GM18517 (cell line): Measurements from ENCODE around the gene PLEKHG4B.

ENCODE experiments used
- ATAC-seq: cut with Tn5 transposase; IDR thresholded peaks from one replicate; pipeline ENCODE4 v1.9.1; 2021; ENCODE audit warnings: mild to moderate bottlenecking, moderate library complexity; ENCODE audit not compliant: unreplicated experiment

Gene PLEKHG4B

DNA sequence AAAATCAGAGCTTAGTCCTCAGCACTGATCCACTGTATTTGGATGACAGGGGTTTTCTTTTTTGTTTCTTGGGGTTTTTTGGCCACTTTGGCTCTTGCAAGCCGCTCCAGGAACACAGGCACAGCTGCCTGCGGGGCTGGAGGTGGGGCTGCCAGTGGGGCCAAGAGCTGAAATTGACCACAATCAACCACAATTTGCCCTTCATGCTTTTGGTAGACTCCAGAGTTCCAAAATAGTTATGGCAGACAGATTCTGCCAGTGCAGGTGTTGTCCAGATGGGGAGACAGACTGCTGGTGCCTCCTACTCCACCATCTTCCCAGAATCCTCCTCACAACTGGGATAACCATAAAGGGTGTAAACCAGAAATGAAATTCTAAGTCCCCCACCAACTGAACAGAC is 36.5 kb downstream of the PLEKHG4B start:
- ATAC-seq, result no peak

DNA sequence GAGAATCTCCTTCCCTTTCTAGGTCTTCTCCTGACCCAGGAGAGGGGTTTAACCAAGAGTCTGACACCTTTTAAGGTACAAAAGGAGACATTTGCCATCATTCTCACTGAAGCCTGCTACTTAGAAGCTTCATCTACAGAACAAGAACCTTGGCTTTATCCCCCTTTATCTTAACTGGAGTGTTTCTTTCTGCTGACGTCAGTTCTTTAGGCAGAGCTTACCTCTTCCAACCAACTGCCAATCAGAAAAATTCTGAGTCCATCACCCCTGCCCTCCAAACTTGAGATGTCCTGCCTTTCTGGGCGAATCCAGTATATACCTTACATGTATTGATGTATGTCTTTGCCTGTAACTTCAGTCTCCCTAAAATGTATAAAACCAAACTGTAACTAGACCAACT is 37.2 kb downstream of the PLEKHG4B start:
- ATAC-seq, result no peak

DNA sequence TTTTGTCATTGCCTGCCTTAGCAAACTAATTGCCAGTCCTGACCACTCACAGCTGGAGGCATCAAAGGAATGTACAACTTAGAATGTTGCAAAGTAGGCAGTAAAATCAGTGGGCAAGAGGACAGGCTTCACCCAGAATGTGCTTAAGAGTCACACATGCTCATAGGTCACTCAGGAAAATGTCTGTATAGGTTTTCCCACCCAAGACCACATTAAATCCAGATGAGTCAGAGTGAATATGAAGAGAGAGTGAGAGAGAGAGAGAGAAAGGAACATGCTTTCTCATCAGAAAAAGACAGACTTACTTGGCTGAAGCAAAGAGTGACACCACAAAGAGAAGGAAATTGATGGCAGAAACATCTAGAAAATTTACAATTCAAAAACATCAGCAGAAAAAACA is 37.9 kb downstream of the PLEKHG4B start:
- no peak for ATAC-seq

DNA sequence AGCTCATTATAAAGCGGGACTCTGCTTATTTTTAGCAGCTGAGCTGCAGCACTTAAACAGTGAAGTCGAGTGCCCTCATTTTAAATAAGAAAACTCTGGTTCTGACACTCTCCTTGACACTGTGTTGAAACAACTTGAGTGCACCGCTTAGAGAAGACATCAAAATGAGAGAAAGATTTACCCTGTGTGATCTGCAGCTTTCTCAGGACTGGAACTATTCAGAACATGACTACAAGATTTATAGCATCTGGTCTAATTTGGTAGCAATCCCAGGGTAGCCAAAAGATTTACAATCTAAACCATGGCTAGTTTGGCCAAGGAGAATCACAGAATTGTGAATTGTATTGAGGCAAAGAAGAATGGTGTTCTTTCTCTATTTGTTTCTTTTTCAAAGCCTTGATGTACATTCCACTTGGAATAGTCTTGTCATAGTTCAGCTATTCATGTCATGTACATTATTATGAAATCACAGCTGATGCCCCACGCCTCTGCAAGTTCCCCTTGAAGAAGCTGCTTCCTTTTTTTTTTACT is 38.7 kb downstream of the PLEKHG4B start:
- no peak for ATAC-seq

DNA sequence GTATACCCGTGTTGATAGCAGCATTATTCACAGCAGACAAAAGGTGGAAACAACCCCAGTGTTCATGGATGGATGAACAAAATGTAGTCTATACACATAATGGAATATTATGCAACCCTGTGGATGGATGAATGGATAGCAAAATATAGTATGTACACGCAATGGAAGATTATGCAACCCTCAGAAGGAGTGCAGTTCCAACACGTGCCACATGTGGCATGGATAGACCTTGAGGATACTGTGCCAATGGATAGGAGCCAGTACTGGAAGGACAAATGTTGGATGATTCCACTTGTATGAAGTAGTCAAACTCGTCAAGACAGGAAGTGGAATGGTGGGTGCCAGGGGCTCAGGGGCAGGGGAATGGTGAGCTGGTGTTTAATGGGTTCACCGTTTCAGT is 44.9 kb downstream of the PLEKHG4B start:
- ATAC-seq, result no peak

DNA sequence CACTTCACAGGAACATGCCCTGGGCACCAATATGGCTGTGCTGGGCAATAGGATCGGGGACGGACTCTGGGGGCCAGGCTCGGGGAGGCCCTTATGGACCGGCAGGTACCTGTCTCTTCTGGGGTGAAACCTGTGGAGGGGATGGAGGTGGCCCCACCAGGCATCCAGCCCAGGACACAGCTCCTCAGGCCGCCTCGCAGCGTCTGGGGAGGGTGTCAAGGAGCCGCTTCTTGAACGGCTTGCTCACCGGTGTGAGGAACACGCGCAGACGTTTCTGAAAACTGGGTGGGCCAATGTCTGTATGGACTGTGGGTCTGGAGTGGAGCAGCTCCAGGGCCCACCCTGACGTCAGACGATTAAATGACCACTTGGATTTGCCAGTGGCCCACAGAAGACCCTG is 45.8 kb downstream of the PLEKHG4B start:
- ATAC-seq, result no peak

DNA sequence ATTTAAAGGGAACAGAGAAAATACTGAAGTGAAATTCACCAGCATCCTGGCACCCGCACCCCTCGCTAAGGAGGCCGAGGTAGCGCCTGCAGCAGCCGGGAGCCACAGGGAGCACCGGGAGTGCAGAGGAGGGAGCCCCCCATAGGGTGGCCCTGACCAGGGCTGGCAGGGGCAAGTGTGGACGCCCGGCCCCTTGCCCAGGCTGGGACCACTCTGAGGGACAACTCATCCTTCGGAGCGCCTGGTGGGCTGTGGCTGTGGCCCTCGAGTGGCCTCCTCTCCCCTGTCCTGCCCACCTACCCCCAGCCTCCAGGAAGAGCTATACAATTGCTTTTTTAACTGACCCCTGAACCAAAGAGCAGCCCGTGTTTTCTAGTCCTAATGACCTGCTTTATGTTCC is 47.0 kb downstream of the PLEKHG4B start:
- no peak for ATAC-seq

DNA sequence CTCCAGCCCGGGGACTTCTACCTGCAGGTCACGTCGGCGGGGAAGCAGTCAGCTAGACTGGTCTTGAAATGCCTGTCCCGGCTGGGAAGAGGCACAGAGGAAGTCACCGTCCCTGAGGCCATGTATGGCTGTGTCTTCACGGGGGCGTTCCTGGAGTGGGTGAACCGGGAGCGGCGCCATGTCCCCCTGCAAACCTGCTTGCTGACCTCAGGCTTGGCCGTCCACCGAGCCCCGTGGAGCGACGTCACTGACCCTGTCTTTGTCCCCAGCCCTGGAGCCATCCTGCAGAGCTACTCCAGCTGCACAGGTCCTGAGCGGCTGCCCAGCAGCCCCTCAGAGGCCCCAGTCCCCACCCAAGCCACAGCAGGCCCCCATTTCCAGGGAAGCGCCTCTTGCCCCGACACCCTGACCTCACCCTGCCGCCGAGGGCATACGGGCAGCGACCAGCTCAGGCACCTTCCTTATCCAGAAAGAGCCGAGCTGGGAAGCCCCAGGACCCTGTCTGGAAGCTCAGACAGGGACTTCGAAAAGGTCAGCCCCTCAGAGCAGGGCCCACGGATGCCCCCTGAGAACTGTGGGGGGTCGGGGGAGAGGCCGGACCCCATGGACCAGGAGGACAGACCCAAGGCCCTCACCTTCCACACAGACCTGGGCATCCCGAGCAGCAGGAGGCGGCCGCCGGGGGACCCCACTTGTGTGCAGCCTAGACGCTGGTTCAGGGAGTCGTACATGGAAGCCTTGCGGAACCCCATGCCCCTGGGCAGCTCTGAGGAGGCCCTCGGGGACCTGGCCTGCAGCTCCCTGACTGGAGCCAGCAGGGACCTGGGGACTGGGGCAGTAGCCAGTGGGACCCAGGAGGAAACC is 47.8 kb downstream of the PLEKHG4B start:
- ATAC-seq, result no peak

DNA sequence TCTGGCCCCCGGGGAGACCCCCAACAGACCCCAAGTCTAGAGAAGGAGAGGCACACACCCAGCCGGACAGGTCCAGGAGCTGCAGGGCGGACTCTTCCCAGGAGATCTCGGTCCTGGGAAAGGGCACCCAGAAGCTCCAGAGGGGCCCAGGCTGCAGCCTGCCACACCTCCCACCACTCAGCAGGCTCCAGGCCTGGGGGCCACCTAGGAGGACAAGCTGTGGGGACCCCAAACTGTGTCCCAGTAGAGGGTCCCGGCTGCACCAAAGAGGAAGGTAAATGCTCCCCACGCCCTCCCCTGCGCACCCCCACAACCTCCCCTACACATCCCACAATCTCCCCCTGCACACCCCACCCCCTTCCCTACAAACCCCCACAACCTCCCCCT is 48.5 kb downstream of the PLEKHG4B start:
- ATAC-seq, result no peak

DNA sequence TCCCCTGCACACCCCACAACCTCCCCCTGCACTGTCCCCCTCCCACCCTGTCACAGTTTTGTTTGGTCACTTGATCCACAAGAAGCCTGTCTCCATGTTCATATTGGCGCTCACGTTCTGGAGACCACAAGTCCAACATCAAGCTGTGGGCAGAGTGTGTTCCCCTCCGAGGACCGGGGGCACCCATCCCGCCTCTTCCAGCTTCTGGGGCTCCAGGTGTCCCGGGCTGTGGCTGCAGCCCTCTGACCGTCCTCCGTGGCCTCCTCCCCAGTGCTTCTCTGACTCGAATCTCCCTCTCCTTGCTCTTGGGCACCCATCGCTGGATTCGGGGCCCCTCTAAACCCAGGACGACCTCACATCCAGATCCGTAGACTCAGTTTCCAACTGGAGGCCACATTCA is 49.2 kb downstream of the PLEKHG4B start:
- ATAC-seq, result no peak

DNA sequence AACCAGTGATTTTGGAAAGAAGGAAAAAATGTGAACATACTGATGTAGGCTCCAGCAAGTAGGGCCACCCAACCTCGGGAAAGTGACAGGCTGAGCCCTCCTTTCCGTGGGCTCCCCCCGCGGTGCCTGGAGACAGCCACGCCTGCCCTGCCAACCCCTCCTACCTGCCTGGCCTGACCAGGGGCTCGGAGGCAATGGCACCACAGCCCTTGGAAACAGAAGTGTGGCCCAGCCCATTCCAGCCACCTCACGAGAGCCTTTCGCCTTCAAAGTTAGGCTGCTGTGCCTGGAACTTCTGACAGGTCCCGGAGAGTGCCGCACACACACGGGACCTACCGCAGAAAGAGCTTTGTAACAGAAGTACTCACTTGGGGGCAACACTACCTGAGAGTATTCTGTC is 49.8 kb downstream of the PLEKHG4B start:
- ATAC-seq, result no peak

DNA sequence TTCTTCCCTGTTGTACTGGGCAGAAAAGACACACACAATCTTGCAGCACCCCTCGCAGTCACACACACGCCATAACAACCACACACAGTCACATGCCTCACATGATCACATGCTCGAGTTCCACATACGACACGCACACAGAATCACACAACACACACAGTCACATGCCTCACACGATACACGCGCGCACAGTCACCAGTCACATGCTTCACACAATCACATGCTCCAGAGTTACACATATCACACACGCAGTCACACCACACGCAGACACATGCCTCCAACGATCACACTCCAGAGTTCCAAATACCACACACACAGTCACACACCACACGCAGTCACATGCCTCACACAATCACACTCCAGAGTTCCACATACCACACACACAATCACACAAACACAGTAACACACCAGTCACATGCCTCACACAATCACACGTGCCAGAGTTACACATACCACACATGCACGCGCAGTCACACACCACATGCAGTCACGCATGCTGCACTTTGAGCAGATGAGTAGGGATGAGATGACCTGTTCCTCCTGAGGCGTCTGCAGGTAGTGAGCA is 50.4 kb downstream of the PLEKHG4B start:
- no peak for ATAC-seq

DNA sequence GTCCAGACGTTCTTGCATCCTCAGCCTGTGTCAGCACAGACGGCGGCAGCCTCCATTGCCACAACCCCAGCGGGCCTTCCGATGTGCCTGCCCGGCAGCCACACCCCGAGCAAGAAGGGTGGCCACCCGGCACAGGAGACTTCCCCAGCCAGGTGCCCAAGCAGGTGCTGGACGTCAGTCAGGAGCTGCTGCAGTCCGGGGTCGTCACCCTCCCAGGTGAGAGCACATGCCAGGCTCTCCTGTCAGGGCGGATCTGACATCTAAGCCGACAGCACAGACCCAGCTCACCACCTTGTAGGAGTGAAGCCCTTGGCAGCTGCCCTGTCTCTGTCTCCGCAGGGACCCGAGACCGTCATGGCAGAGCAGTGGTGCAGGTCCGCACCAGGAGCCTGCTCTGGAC is 51.1 kb downstream of the PLEKHG4B start:
- ATAC-seq, result no peak

DNA sequence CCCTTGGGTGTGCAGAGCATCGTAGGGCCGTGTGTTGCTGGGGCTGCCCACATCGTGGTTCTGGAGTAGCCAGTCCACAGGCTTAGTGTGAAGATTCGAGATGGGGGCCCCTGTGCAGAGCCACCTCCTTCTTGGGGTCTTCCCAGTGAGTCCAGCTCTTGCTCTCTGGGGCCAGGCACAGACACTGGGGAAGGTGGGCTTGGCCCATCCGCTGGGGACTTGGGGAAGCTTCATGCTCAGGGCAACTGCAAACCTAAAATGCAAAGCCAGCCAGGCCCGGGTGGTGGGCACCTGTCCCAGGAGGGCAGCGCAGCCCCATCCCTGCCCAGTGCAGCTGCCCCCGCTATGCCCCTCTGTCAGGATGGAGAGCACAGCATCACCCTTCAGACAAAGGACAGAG is 53.0 kb downstream of the PLEKHG4B start:
- ATAC-seq, result no peak

DNA sequence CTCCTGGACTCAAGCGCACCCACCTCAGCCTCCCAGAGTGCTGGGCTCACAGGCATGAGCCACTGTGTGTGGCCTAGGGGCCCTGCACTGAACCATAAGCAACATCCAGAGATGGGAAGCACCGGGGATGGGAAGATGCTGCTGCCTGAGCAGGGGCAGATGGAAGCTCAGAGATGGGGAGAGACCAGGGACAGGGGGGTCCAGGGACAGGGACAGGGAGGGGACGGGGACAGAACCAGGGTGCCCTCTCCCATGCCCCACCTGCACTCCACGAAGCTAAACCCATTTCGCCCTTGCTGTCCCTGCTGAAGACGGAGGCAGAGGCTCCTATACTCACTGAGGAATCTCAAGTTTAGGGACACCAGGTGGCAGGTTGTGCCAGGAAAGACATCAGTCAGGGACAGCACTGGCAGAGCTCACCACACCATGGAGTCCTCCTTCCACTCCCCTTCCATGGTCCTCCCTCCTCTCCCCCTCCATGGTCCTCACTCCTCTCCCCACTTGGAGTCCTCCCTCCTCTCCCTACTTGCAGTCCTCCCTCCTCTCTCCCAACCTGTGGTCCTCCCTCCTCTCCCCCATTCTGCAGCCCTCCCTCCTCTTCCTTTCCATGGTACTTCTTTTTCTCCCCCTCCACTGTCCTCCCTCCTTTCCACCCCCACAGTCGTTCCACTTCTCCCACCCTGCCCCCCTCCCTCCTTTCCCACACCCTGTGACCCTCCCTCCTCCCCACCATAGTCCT is 53.8 kb downstream of the PLEKHG4B start:
- ATAC-seq, result no peak

DNA sequence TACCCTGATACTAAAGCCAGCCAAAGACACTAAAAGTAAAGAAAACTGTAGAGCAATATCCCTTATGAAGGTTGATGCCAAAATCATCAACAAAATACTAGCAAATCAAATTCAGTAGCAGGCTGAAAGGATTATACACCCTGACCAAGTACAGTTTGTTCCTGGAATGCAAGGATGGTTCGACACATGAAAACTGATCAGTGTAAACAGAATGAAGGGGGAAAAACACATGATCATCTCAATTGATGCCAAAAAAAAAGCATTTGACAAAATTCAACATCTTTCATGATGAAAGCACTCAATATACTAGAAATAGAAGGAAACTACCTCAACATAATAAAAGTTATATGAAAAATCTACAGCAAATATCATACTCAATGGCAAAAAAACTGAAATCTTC is 55.8 kb downstream of the PLEKHG4B start:
- ATAC-seq, result no peak

DNA sequence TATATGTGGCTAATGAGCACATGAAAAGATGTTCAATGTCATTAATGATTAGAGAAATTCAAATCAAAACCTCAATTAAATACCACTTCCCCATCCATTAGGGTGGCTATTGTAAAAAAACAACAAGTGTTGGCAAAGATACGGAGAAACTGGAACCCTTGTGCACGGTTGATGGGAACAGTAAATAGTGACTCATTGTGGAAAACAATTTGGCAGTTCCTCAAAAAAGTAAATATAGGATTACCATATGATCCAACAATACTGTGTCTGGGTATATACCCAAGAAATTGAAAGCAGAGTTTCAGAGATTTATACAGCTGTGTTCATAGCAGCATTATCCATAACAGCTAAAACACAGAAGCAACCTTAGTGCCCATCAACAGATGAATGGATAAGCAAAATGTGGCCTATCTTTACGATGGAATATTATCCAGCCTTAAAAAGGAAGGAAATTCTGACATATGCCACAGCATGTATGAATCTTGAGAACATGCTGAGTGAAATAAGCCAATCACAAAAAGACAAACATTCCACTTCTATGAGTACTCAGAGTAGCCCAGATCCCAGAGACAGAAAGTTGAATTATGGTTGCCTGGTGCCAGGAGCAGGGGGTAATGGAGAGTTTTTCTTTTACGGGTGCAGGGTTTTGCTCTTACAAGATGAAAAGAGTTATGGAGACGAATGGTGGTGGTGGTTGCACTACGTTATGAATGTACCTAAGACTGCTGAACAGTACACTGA is 57.9 kb downstream of the PLEKHG4B start:
- ATAC-seq, result no peak

DNA sequence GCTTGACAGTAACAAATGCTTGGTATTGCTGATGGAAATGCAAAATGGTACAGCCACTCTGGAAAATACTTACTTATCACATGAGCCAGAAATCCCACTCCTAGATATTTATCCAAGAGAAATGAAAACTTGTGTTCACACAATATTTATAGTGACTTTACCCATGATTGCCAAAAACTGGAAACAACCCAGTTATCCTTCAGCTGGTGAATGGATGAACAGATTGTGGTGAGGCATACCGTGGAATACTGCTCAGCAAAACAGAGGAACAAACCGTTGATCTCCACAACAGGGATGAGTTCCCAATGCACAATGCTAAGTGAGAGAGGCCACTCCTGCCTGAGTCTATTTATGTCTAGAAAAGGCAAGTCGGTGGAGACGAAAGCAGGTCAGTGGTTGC is 58.8 kb downstream of the PLEKHG4B start:
- ATAC-seq, result no peak

DNA sequence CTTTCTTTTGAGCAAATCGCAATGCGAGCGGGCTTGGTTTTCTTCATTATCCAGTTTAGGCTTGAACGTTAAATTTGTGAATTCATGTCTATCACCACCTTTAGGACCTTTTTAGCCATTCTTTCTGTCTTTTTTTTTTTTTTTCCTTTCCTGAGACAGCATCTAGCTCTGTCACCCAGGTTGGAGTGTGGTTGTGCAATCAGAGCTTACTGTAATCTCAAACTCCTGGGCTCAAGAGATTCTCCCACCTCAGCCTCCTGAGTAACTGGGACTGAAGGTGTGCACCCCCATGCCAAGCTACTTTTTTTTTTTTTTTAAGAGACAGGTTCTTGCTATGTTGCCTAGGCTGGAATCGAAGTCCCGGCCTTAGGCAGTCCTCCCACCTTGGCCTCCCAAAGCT is 60.1 kb downstream of the PLEKHG4B start:
- ATAC-seq, result no peak

DNA sequence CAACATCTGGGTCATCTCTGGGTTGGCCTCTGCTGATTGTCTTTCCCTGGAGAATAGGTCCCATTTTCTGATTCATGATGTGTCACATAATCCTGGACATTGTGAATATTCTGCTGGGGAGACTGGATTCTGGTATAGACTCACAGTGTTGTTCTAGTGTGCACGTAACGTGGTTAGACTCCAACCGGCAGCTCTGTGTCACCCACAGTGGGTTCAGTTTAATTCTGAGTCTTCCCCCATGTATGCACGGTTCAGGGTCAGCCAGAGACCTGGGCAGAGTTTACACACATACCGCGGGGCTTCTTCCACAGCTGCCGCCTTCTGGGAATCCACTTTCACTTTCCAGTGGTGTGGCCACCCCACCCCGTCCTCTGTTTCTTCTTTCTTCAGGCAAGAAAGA is 61.3 kb downstream of the PLEKHG4B start:
- ATAC-seq, result no peak

DNA sequence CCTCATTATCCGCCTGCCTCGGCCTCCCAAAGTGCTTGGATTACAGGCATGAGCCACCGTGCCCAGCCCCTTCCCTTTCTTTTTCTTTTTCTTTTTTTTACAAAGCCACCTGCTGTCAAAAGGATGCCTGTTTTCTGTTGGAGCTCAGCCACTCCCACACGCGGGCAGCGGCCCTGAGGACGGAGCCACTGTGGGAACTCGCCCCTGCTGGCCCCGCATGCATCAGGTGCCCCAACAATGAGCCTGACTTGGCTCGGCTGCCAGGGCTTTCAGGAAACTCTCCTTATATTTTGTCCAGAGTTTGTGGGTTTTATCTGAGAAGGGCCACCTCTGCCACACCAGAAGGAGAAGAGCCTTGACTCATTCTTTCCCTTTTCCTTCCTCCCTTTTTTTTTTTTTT is 62.3 kb downstream of the PLEKHG4B start:
- no peak for ATAC-seq
